NCI-H2107 treated with DMSO at 0.1 percent for 48 hours (cell line): ENCODE results near the gene ONECUT3.
"Not testable (repeated sequence)": the region's sequence is repeated elsewhere in the genome, so short reads cannot be mapped to it uniquely, and the experiment has no call there.

Experiments used
- DNase-seq: peaks from one replicate; lab custom pipeline; 2025; ENCODE audit not compliant: unreplicated experiment; lab: John Stamatoyannopoulos, UW

The ONECUT3 gene

DNA sequence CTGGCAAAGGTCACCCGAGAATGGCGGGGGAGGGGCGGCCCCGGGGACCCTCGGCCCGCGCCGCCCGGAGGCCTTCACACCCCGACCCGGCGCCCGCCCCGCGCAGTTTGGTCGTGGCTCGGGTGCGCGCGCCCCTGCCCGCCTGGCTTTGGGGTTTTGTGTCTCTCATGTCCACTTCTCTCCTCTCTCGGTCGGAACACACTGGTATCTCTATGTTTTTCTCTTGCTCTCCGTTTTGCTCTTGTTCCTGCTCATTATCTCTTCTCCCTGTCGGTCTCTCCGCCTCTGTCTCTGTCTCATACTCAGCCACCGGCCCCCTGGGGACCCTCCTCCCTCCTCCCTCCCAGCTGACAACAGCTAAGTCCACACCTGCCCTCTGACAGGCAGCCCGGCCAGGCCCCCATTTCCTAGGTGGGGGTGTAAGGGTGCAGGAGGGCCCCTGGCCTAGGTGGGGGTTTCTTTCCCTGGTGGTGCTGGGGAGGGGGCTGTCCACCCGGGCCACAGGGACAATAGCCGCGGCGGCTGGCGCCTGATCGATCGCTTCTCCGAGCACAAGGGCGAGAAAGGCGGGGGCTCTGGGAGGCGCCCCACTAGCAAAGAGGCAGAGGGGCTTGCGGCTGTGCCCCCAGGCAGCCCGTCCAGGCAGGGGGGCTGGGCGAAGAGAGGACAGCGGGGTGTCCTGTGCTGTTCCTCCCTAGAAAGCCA is 2.3 kb downstream of the ONECUT3 start:
- no peak for DNase-seq

DNA sequence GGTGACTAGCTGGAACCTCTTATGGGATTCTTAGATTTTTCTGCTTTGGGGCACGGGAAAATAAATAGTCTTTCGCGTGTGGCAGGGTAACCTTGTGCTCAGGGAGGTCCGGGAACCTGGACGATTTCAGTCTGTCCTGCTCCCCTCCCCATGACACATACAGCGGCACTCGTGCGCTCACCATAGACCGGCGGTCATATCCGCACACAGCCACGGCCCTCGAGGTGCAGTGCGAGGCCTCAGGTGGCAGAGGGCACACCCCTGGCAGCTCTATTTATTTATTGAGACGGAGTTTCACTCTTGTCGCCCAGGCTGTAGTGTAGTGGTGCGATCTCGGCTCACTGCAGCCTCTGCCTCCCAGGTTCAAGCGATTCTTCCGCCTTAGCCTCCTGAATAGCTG is 3.0 kb downstream of the ONECUT3 start:
- no peak for DNase-seq

DNA sequence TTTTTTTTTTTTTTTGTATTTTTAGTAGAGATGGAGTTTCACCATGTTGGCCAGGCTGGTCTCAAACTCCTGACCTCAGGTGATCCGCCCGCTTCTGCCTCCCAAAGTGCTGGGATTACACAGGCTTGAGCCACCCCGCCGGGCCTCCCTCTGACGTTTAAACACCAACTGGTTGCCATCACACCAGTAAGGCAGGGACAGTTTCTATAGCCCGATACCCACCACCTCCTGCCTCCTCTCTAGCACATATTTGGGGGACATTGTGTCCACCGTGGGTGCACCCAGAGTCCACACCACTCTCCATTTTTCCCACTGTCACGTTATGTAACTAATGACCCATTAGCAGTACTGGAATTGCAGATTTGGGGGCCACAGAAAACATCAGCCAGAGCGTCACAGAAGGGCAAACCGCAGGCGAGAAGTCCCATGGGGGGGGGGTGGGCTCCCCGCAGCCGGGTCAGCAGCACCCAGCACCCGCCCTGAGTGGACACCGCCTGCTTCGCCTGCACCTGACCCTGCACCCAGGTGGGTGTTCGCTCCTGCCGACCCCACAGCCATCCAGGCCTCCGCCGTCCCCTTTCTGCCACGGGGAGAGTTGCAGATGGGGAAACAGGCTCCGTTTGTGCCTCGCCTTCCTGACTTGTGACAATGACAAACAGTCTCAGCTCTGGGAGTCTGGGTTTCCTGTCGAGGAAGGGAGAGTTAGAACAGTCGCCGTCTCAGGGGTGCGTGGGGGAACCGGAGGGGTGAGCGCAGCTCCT is 3.6 kb downstream of the ONECUT3 start:
- no peak for DNase-seq

DNA sequence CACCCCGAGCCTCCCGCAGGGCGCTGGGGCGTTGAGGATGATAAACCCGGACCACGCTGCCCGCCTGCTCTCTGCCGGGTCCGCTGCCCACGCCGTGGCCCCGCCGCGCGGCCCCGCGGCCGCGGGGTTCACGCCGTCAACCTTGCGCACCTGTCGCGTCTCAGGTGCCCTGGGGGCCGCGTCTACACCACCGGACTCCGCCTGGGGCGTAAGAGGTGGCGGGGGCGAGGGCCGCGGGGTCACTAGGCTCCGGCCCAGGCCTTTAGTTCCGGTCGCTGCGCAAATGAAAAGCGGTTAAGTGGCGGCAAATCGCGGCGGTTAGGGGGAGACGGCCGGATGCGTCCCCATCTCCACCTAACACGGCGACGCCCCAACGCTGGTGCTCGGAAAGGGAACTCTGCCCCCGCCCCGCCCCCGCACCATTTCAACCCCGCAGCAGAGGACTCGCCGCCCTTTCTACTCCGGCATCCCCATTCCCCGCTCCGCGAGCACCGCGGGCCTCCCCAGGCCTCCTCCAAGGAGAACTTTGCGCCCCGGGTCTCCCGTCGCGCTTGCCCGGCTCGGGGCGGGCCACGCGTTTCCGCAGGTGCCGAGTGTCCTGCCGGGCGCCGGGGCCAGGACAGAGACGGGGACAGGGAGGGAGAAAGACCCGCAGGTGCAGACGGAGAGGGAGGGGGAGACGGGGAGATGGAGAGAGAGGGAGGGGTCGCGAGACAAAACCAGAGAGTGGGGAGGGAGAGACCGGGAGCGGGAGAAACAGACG is 4.3 kb downstream of the ONECUT3 start:
- no peak for DNase-seq

DNA sequence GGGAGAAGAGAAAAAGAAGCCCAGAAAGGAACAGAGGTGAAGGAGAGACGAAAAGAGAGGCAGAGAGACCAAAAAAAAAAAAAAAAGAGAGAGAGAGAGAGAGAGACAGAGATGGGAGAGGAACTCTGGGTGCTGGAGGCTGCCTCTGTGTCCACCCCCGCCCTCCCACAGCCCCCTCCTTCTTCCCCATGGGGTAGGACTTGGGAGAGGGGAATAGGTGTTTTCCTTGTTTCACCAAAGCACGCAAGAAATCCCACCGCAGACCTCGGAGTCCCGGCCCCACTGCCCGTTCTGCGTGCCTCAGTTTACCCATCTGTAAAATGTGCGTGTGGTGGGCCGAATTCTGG is 4.9 kb downstream of the ONECUT3 start:
- DNase-seq = no peak

- no peak for DNase-seq
Measured at GRCh38 chr19:1758959-1759903, 5.9 kb downstream of the ONECUT3 start.

DNA sequence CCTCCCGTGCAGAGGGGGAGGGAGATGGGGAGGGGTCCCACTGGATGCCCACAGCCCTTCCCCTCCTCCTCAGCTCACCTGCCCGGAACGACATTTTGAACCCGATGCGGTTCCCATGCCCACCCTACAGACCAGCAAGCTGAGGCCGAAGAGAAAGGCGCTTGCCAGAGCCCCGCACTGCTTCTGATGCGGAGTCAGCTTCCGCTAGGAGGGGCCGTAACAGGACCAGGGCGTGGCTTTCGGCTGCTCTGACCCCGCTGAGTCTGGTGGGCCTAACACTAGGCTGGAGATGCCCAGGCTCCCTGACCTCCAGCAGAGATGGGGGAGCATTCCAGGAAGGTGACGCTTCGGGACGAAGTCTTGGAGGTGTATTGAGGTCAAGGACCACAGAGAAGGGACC is 6.7 kb downstream of the ONECUT3 start:
- no peak for DNase-seq

DNA sequence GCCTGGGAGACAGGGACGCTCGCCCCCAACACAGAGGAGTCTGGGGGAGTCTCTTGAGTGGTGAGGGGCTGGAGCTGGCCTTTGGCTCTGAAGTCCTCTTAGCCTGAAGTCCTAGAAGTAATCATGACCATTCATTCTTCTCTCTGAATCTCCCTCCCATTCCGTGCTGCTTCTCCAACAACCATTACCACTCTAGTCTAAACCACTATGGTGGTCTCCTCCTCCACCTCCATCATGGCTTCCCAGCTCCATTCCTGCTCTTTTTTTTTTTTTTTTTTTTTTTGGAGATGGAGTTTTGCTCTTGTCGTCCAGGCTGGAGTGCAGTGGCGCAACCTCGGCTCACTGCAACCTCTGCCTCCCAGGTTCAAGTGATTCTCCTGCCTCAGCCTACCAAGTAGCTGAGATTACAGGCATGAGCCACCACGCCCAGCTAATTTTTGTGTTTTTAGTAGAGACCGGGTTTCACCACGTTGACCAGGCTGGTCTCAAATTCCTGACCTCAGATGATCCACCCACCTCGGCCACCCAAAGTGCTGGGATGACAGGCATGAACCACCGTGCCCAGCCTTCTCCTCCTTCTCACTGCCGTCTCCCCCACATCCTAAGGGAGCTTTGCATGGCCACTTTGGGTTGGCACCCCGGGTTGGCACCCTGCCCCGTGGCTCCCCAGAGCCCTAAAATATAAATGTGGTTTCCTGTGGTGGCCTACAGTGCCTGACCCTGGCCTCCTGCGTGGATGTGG is 7.7 kb downstream of the ONECUT3 start:
- DNase-seq = not testable (repeated sequence)

GRCh38 chr19:1761528-1762242 is 8.4 kb downstream of the ONECUT3 start:
- no peak for DNase-seq

- DNase-seq = no peak
Measured at GRCh38 chr19:1762243-1763117, 9.2 kb downstream of the ONECUT3 start.

- no peak for DNase-seq
Measured at GRCh38 chr19:1763648-1764639, 10.6 kb downstream of the ONECUT3 start.

DNA sequence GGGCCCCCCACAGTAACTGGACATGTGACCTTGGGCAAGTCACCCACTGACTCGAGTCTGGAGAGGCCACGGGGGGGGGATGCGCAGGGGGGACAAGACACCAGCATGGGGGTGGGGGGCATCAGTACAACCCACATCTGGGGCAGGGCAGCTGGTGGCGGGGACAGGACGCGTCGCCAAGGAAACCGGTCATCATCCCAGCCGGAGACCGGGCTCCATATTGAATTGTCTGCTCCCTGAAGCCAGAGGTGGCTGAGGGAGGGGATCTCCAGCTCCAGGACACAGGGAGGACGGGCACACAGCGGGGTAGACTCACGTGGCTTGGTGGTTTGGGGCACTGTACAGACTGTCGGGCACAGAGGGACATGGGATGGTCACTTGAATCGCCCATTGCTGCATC is 11.4 kb downstream of the ONECUT3 start:
- no peak for DNase-seq

DNA sequence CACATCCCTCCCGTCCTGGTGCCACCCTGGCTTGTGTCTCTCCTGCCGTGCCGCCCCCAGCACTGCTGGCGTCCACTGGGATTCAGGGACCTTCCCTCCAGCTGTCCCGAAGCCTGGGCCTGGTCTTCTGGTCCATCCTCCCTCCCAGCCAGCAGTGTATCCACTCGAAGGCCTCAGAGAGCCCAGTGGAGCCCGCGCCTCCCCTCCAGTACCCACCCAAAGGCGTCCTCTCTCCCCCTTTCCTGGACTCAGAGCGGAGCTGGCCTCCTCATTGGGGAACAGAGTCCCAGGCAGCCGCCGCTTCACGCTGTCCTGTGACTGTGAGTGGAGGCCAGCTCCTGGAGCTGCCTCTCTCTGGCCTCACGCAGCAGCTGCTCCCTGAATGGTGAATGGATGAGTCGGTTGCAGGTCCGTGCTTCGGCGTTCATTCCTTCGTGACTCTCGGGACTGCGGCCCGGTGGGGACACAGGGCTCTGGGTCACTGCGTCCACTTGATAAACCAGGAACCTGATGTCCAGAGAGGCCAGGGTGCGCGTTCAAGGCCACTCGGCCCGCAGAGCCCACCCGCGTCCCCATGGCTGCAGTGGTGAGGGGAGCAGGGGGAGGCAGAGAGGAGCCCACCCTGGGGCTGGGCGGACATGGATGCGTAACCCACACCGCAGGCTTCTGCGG is 12.1 kb downstream of the ONECUT3 start:
- no peak for DNase-seq

DNA sequence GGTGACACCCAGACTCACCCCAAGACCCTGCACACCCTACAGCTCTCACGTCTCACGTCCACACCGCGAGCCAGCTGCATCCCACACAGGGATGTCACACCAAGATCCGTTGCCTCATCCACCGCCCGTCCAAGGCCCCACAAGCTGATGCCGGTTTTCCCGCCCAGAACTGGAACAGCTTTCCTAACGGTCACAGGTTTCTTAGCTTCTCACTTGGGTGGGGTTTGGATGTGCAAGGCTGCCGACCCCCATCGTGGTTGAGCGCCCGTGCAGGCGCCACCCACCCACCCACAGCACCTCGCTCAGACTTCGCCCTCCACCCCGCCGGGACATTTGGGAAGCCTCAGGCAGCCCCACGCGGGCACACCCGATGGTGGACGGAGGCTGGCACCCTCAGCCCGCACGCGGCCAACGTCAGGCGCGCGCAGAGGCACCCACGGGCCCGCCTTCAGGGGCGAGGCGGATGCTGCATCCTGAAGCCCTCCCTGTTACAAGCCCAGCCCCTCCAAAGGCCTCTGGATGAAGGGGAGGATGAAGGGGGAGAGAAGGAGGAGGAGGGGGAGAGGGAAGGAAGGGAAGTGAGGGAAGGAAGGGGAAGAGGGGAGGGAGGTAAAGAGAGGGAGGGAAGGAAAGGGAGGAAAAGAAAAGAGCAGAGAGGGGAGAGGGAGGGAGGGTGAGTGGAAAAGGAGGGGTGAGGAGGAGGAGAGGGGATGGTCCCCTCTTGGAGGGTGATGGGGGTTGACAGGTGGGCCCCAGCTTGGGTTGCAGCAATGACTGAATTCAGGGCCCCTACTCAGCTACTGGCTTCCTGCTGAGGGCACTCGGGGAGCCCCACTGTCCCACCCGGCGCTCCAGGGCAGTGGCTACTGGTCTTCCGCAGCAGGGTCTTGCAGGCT is 12.8 kb downstream of the ONECUT3 start:
- no peak for DNase-seq

GRCh38 chr19:1766800-1767352 is 13.6 kb downstream of the ONECUT3 start:
- no peak for DNase-seq
